ENCODE measurements around the gene BGN.

DNA sequence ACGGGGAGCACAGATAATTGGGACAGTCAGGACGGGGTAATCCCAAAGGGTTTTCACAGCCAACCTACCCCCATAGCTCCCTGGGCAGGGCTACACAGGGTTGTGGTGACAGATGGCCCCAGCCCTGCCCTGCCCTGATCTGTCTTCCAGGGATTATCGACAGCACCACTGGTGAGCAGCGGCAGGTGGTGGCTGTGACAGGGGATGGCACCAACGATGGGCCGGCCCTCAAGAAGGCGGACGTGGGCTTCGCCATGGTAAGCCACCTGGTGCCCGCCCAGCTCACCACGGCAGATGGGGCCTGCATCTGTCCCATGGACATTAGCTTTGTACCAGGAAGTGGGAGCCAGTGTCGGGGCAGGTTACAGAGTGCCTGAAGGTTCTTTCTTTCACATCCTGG, 62.0 kb downstream of the BGN start:
- TF ChIP-seq POLR2A (IDR thresholded peaks at IDR 0.05; ENCODE audit: low read length) (no peak), GATA1 (IDR thresholded peaks at IDR 0.05; ENCODE audit: low read depth, low read length) (no peak)

Data from erythroblast (primary cell).